Cardiac muscle cell (in vitro differentiated cells and primary cell): ENCODE results near the gene OR52H1. TPM values are rescaled to one million over a fixed set of nuclear protein-coding genes. Genes with fewer than 3 reads are reported as not detected.

Experiments used
- DNase-seq, 2 donors: peaks; one replicate each; pipeline versions ENCODE4 v3.0.0 to v3.0.0-alpha.2; 2010 to 2017; ENCODE audit warnings: low read depth in 1 of 2, low spot score in 1 of 2
- H3K27ac ChIP-seq: fragments of 200-600 bp; sonication (generic); 2 replicates; pipeline ENCODE4 v1.5.1; 2016
- H3K27me3 ChIP-seq: fragments of 200-600 bp; sonication (generic); 2 replicates; pipeline ENCODE4 v1.6.0; 2016; ENCODE audit warnings: control low read depth
- H3K36me3 ChIP-seq: fragments of 200-600 bp; sonication (generic); 2 replicates; pipeline ENCODE4 v1.5.1; 2016; ENCODE audit warnings: control low read depth
- H3K4me1 ChIP-seq: fragments of 200-600 bp; sonication (generic); 2 replicates; pipeline ENCODE4 v1.8.1; 2017; ENCODE audit warnings: low read depth, mild to moderate bottlenecking, mixed run types
- H3K4me3 ChIP-seq: fragments of 200-600 bp; sonication (generic); 2 replicates; pipeline ENCODE4 v1.5.1; 2016; ENCODE audit warnings: mild to moderate bottlenecking
- H3K9me3 ChIP-seq: fragments of 200-600 bp; sonication (generic); 2 replicates; pipeline ENCODE4 v1.5.1; 2017; ENCODE audit warnings: low read depth, mild to moderate bottlenecking, control low read depth
- CTCF ChIP-seq: IDR thresholded peaks from 2 replicates; pipeline ENCODE4 v1.5.1; 2012; ENCODE audit warnings: low read depth, mild to moderate bottlenecking, low read length
- polyA plus RNA-seq: library from polyadenylated mRNA; unstranded; fragments of >200 nt; fragmentation: Nextera tagmentation; extraction: Ambion mirVana; gene quantifications from 2 replicates; pipeline ENCODE4 v1.2.1, GENCODE V29; 2016
- total RNA-seq: library from RNA; depleted of rRNA; stranded (reverse); fragments of >200 nt; gene quantifications from 2 replicates; pipeline ENCODE4 v1.2.3, GENCODE V29; 2016

OR52H1 gene
- total and polyA plus RNA-seq, 2 experiments from 2014 or later = 0.43 to 0.83 TPM

- TF ChIP-seq CTCF = no peak
- Histone ChIP-seq H3K4me1 (no peaks in the 10 kb centered on the region), H3K9me3 (no peaks in the 10 kb centered on the region), H3K27me3 (no peaks in the 10 kb centered on the region), H3K36me3 (no peaks in the 10 kb centered on the region), H3K4me3 (no peak overlapping the region), H3K27ac (no peak overlapping the region)
- DNase-seq = no peak
Observed at GRCh38 chr11:5534046-5534445, 14.3 kb downstream of the OR52H1 start.

GRCh38 chr11:5531053-5531831, 17.1 kb downstream of the OR52H1 start:
- H3K9me3 ChIP-seq = no peaks in the 10 kb centered on the region
- H3K27ac ChIP-seq = no peak overlapping the region
- no peak for TF ChIP-seq CTCF
- no peaks in the 10 kb centered on the region for H3K27me3 ChIP-seq
- no peaks in the 10 kb centered on the region for H3K36me3 ChIP-seq
- DNase-seq = no peak
- H3K4me1 ChIP-seq = no peaks in the 10 kb centered on the region
- H3K4me3 ChIP-seq = no peak overlapping the region

- no peak for DNase-seq
- Histone ChIP-seq H3K4me1 (no peaks in the 10 kb centered on the region), H3K36me3 (no peaks in the 10 kb centered on the region), H3K27me3 (no peaks in the 10 kb centered on the region), H3K27ac (no peak overlapping the region), H3K4me3 (no peak overlapping the region), H3K9me3 (no peaks in the 10 kb centered on the region)
- TF ChIP-seq CTCF = no peak
Observed at GRCh38 chr11:5528495-5528894, 19.8 kb downstream of the OR52H1 start.

- Histone ChIP-seq H3K9me3 (no peaks in the 10 kb centered on the region), H3K4me1 (no peaks in the 10 kb centered on the region), H3K4me3 (no peak overlapping the region), H3K27me3 (no peaks in the 10 kb centered on the region), H3K36me3 (no peaks in the 10 kb centered on the region), H3K27ac (no peak overlapping the region)
- no peak for DNase-seq
- no peak for TF ChIP-seq CTCF
Observed at GRCh38 chr11:5527716-5528115, 20.6 kb downstream of the OR52H1 start.

GRCh38 chr11:5524756-5525155, 23.6 kb downstream of the OR52H1 start:
- H3K9me3 ChIP-seq = no peaks in the 10 kb centered on the region
- no peaks in the 10 kb centered on the region for H3K36me3 ChIP-seq
- no peaks in the 10 kb centered on the region for H3K4me1 ChIP-seq
- no peak overlapping the region for H3K27ac ChIP-seq
- no peak for TF ChIP-seq CTCF
- no peak overlapping the region for H3K4me3 ChIP-seq
- no peak for DNase-seq
- H3K27me3 ChIP-seq = no peaks in the 10 kb centered on the region
